Heart left ventricle (tissue), 16 donors: ENCODE results near the gene NUMB. TPM values are rescaled to one million over a fixed set of nuclear protein-coding genes. Genes with fewer than 3 reads are reported as not detected.

Experiments
- ATAC-seq, 4 donors: fragments of 200-7000 bp; cut with Tn5 transposase; one replicate each; pipeline ENCODE4 v1.9.1; 2020 to 2022; ENCODE audit warnings: moderate library complexity in 4 of 4, mild to moderate bottlenecking in 3 of 4, moderate number of reproducible peaks in 1 of 4
- DNase-seq, 5 donors: peaks; one replicate each; pipeline ENCODE4 v3.0.0-alpha.2; 2020
- H3K27ac ChIP-seq, 12 donors: fragments of 200-600 bp; sonication (generic) in 4 of 12; one replicate each; pipeline versions ENCODE4 v1.5.0 to v1.8.0; 2016 to 2022; ENCODE audit warnings: mild to moderate bottlenecking in 2 of 12
- H3K27me3 ChIP-seq, 9 donors: fragments of 200-600 bp; sonication (generic) in 2 of 9; one replicate each; pipeline versions ENCODE4 v1.5.1 to v1.8.0; 2016 to 2022; ENCODE audit warnings: mild to moderate bottlenecking in 3 of 9
- H3K36me3 ChIP-seq, 9 donors: fragments of 200-600 bp; sonication (generic) in 2 of 9; one replicate each; pipeline versions ENCODE4 v1.5.0 to v1.8.0; 2018 to 2022; ENCODE audit warnings: mild to moderate bottlenecking in 2 of 9
- H3K4me1 ChIP-seq, 12 donors: fragments of 200-600 bp; sonication (generic) in 4 of 12; one replicate each; pipeline versions ENCODE4 v1.5.0 to v1.8.0; 2016 to 2022; ENCODE audit warnings: mild to moderate bottlenecking in 3 of 12
- H3K4me3 ChIP-seq, 12 donors: fragments of 200-600 bp; sonication (generic) in 4 of 12; one replicate each; pipeline versions ENCODE4 v1.5.0 to v1.8.0; 2017 to 2022; ENCODE audit warnings: mild to moderate bottlenecking in 9 of 12, moderate library complexity in 4 of 12
- H3K9me3 ChIP-seq, 12 donors: fragments of 200-600 bp; sonication (generic) in 4 of 12; one replicate each; pipeline versions ENCODE4 v1.5.0 to v1.8.0; 2016 to 2022; ENCODE audit warnings: mild to moderate bottlenecking in 1 of 12
- POLR2A ChIP-seq, 2 donors: fragments of 450-650 bp; IDR thresholded peaks; one replicate each; pipeline ENCODE4 v1.6.1; 2017; ENCODE audit warnings: antibody characterized with exemption in 2 of 2, mild to moderate bottlenecking in 2 of 2, moderate library complexity in 2 of 2
- WGBS, 4 donors: extraction: QIAGEN DNeasy Blood & Tissue Kit in 2 of 4; methylation state at CpG; one replicate each; pipeline versions ENCODE4 v1.1.5 to v1.1.7; 2013 to 2018; 5-methylcytosine and 5-hydroxymethylcytosine counted together
- intact Hi-C, 10 donors: fragments of 100-400 bp; cut with DNase I; formaldehyde crosslinking; loops; one replicate each; pipeline versions ENCODE4 v1.11.1 to v1.14.2; 2022
- polyA plus RNA-seq, 2 donors: library from polyadenylated mRNA; stranded (reverse); fragments of 200-250 nt; gene quantifications; one replicate each; pipeline ENCODE4 v1.2.3, GENCODE V29; 2013
- total RNA-seq, 9 donors: library from RNA; depleted of rRNA in 2 of 9; stranded (reverse); fragments of >200 nt in 2 of 9; fragmentation: NEBNext Ultra II Directional in 3 of 9; extraction: Animal tissue kit (Norgen Biotek cat#: 25700) in 3 of 9; gene quantifications; one replicate each; pipeline versions ENCODE4 v1.1.0 to v1.2.4, GENCODE V29; 2016 to 2023
- TF ChIP-seq, protein P1 (sequence below), 12 donors: fragments of 200-600 bp; sonication (generic) in 4 of 12; IDR thresholded peaks; one replicate each; pipeline versions ENCODE4 v1.5.0 to v1.8.0; 2018 to 2022; ENCODE audit warnings: antibody characterized with exemption in 12 of 12, mild to moderate bottlenecking in 5 of 12
- donor health status: ischemic (EF 13 %, LVEDD 7.1; RV severe dilation, severe dysfunction).
- donor health status: healthy with polysubstance abuse.
- donor health status: DM: no; HTN: yes; CAD: no.
- donor health status: DM: no; HTN: no; CAD: no.
- donor health status: ischemic (EF 25% LVEDD 6.9; RV normal size, moderate dysfunction).
- donor health status: ischemic (EF 25% LVEDD 5.7; RV mildly dilated, moderate dysfunction).
- donor health status: healthy.
- donor health status: DM: yes; HTN: yes; CAD: no.
- donor health status: ischemic (EF 35%, LVEDD 5.7; RV mildly dilated, moderate dysfunction).
- donor health status: nonischemic (EF 11% LVEDD 7.7; RV severe dilation, severe dysfunction).
- donor health status: DM: yes; HTN: yes; CAD: no.
- donor health status: PGD.
- donor health status: ischemic (EF 29% LVEDD 5.4; RV normal size, mild dysfunction).
- donor health status: nonischemic (EF 23%, LVEDD 6.1; RV moderate dilation, normal function).

Gene NUMB
- total and polyA plus RNA-seq, 11 donors = 18.2 to 59.1 (median 34.9) TPM

DNA sequence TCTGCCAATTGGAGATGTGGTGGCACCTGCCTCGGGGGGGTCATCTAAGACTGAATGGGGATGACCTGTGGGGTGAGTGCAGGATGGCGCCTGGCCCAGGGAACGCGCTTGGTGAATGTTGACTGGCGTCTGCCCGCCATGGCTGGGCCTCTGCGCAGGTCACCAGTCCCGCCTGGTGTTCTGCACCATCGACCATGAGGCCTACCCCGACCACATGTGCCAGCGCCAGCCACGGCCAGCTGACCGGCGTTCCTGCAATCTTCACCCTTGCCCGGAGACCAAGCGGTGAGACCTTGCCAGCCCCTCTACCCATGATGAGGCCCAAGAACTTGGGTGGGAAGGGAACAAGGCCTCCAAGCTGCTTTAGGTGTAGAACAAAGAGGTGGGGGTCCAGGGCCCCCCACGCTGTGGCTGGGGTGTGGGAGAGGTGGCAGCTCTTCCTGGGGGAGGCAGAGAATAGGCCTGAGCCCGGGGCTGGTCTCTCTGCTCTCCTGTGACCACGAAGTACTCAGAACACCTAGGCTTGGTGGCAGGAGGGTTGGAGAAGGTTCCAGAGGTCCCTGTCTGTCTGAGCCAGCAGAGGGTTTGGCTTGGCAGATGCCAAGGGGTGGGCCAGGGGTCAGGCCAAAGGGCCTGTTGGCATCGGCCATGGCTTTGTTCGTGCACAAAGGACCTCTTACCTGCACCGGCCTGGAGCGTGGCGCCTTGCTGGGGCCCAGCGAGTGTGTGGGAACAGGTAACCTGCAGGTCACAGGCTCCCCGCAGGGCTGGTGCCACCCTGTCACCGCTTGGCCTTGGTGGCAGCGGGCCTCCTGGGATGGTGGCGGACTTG lies 205.6 kb downstream of the NUMB start:
- no peak overlapping the region for H3K27ac ChIP-seq
- TF ChIP-seq POLR2A (IDR thresholded peaks at IDR 0.05) = no peak
- TF ChIP-seq, protein P1, sequence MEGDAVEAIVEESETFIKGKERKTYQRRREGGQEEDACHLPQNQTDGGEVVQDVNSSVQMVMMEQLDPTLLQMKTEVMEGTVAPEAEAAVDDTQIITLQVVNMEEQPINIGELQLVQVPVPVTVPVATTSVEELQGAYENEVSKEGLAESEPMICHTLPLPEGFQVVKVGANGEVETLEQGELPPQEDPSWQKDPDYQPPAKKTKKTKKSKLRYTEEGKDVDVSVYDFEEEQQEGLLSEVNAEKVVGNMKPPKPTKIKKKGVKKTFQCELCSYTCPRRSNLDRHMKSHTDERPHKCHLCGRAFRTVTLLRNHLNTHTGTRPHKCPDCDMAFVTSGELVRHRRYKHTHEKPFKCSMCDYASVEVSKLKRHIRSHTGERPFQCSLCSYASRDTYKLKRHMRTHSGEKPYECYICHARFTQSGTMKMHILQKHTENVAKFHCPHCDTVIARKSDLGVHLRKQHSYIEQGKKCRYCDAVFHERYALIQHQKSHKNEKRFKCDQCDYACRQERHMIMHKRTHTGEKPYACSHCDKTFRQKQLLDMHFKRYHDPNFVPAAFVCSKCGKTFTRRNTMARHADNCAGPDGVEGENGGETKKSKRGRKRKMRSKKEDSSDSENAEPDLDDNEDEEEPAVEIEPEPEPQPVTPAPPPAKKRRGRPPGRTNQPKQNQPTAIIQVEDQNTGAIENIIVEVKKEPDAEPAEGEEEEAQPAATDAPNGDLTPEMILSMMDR (IDR thresholded peaks at IDR 0.05) = no peak
- ATAC-seq (no peak), DNase-seq (no peak)
- no peaks in the 10 kb centered on the region for H3K27me3 ChIP-seq
- H3K4me3 ChIP-seq = no peak overlapping the region
- H3K36me3 ChIP-seq = no peaks in the 10 kb centered on the region
- intact Hi-C loops = no loop called here
- H3K4me1 ChIP-seq = no peaks in the 10 kb centered on the region
- no peaks in the 10 kb centered on the region for H3K9me3 ChIP-seq
- WGBS, 4 donors = 90 to 91% (median 90%) methylated on average over 20 to 29 of the region's 29 CpGs

DNA sequence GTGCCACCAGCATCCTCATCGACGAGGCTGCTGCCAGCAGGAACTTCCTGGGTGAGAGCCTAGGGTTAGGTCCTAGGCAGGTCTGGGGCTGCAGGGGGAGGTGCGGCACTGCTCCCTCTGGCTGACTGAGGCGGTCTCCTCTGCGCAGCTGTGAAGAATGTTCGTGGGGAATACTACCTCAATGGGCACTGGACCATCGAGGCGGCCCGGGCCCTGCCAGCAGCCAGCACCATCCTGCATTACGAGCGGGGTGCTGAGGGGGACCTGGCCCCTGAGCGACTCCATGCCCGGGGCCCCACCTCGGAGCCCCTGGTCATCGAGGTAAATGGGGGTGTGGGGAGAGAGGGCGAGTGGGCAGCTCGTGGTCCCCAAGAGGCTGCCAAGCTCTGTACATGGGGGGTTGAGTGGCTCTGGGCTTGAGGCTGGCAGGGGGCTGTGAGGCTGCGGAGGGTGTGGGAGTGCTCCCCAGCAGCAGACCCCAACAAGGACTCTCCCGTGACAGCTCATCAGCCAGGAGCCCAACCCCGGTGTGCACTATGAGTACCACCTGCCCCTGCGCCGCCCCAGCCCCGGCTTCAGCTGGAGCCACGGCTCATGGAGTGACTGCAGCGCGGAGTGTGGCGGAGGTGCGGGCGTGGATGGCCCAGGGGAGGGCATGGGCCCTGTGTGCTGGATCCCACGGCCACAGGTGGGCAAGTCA lies 206.7 kb downstream of the NUMB start:
- no peaks in the 10 kb centered on the region for H3K36me3 ChIP-seq
- WGBS, 4 donors = 93 to 96% (median 95%) methylated on average over 21 to 30 of the region's 30 CpGs
- H3K4me1 ChIP-seq = no peaks in the 10 kb centered on the region
- no peaks in the 10 kb centered on the region for H3K9me3 ChIP-seq
- DNase-seq (no peak), ATAC-seq (no peak)
- no peaks in the 10 kb centered on the region for H3K27me3 ChIP-seq
- H3K4me3 ChIP-seq = no peak overlapping the region
- intact Hi-C loops = no loop called here
- TF ChIP-seq POLR2A (IDR thresholded peaks at IDR 0.05) = no peak
- TF ChIP-seq, protein P1 (IDR thresholded peaks at IDR 0.05) = no peak
- no peak overlapping the region for H3K27ac ChIP-seq

DNA sequence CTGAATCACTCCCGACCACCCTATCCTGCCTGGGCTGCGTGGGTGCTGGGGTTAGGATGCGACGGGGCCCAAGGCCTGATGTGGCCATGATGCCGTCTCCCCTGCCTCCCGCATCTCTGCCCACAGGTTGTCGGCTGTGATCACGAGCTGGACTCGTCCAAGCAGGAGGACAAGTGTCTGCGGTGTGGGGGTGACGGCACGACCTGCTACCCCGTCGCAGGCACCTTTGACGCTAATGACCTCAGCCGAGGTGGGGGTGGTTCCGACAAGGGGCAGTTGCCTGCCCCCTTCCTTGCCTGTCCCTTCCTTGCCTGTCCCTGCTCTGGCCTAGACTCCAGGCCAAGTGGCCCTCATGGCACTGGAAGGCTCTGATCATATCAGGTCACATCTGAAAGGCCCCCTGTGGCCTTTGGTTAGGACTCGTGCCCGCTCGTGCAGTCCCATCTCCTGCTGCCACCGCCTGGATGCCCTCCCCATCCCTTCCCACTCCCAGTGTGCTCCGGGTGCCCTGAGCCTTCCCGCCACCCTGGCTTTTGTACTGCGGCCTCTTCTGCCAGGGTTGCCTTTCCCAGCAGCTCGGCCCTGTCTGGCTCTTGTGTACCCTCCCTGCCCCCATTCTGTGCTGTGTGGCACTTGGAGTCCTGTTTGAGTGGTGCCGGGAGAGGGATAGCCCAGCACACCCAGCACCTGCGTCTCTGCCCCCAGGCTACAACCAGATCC lies 207.4 kb downstream of the NUMB start:
- intact Hi-C loops = no loop called here
- no peak overlapping the region for H3K4me3 ChIP-seq
- H3K36me3 ChIP-seq = no peaks in the 10 kb centered on the region
- peaks cover 0 to 5% (median 0%) of the 10 kb centered on the region in 12 donors for H3K4me1 ChIP-seq
- H3K9me3 ChIP-seq = no peaks in the 10 kb centered on the region
- H3K27ac ChIP-seq = no peak overlapping the region
- no peak for DNase-seq
- peaks cover 0 to 4% (median 0%) of the 10 kb centered on the region in 9 donors for H3K27me3 ChIP-seq
- TF ChIP-seq POLR2A (IDR thresholded peaks at IDR 0.05) = no peak
- TF ChIP-seq, protein P1 (IDR thresholded peaks at IDR 0.05) = no peak
- 92 to 94% (median 92%) methylated on average over 25 to 27 of the region's 27 CpGs for WGBS, 4 donors
- ATAC-seq = no peak

DNA sequence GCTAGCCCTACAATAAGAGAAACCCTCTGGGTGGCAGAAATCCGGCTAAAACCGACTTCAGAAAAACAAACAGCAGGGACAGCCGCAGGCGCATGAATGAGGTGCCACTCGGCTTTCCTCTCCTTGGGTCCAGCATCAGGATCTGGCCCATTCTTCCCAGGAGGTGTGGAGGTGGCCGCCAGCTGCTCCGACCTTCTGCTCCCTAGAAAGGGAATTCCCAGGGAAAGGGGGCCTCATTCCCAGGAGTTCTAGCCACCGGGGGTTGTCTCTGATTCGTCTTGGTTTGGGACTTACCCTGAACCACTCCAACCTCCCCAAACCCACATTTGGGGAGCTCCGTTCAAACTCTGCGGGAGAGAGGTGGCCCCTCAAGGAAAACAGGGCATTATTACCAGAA lies 208.0 kb downstream of the NUMB start:
- Histone ChIP-seq H3K4me1 (peaks cover 0 to 11% (median 4%) of the 10 kb centered on the region in 12 donors), H3K27ac (no peak overlapping the region), H3K4me3 (no peak overlapping the region), H3K27me3 (peaks cover 0 to 11% (median 5%) of the 10 kb centered on the region in 9 donors), H3K9me3 (no peaks in the 10 kb centered on the region), H3K36me3 (no peaks in the 10 kb centered on the region)
- WGBS, 4 donors = 85 to 93% (median 89%) methylated on average over 10 to 11 of the region's 11 CpGs
- DNase-seq = no peak
- intact Hi-C loops = no loop called here
- no peak for TF ChIP-seq POLR2A (IDR thresholded peaks at IDR 0.05)
- TF ChIP-seq, protein P1 (IDR thresholded peaks at IDR 0.05) = no peak
- ATAC-seq = no peak
